ENCODE data around the gene PIN1.

DNA sequence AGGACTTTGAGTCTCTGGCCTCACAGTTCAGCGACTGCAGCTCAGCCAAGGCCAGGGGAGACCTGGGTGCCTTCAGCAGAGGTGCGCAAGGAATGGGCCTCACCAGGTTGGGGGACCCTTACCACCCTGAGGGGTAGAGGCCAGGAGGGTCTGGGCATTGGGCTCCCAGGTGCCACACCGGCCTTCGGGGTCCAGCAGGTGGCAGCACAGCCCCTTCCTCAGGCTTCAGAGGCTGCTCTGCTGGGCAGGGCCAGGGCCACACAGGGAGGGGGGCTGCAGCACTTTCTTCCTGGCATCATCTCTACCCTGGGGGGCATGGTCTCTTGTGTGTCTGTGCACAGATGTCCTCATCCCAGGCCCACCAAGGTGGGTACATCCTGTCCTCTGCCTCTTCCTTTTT is 12.9 kb downstream of the PIN1 start:
- TF ChIP-seq, protein P1, sequence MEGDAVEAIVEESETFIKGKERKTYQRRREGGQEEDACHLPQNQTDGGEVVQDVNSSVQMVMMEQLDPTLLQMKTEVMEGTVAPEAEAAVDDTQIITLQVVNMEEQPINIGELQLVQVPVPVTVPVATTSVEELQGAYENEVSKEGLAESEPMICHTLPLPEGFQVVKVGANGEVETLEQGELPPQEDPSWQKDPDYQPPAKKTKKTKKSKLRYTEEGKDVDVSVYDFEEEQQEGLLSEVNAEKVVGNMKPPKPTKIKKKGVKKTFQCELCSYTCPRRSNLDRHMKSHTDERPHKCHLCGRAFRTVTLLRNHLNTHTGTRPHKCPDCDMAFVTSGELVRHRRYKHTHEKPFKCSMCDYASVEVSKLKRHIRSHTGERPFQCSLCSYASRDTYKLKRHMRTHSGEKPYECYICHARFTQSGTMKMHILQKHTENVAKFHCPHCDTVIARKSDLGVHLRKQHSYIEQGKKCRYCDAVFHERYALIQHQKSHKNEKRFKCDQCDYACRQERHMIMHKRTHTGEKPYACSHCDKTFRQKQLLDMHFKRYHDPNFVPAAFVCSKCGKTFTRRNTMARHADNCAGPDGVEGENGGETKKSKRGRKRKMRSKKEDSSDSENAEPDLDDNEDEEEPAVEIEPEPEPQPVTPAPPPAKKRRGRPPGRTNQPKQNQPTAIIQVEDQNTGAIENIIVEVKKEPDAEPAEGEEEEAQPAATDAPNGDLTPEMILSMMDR (IDR thresholded peaks at IDR 0.05; ENCODE audit: poor library complexity, severe bottlenecking), result peak; percentile 63
- TF ChIP-seq EZH2 (IDR thresholded peaks at IDR 0.05; ENCODE audit: borderline replicate concordance, insufficient read depth, low read length, poor library complexity, severe bottlenecking) (no peak), RAD21 (conservative IDR thresholded peaks at IDR 0.05) (peak; percentile 53)
